Astrocyte (in vitro differentiated cells and primary cell): ENCODE results near the gene CD82. TPM values are rescaled to one million over a fixed set of nuclear protein-coding genes. Genes with fewer than 3 reads are reported as not detected.

Experiments used
- DNase-seq: peaks from one replicate; pipeline ENCODE4 v3.0.0-alpha.2; 2010; ENCODE audit warnings: low read depth
- FAIRE-seq: peaks from 2 replicates; lab custom pipeline; 2011; peaks lifted over from hg19 to GRCh38; lab: Jason Lieb, UNC
- H2AFZ ChIP-seq: 2 replicates; pipeline ENCODE4 v1.6.0; 2012; ENCODE audit warnings: low read depth, low read length, inconsistent platforms
- H3K27ac ChIP-seq: 2 replicates; pipeline ENCODE4 v1.5.1; 2011; ENCODE audit warnings: low read depth, low read length, inconsistent platforms
- H3K27me3 ChIP-seq: 2 replicates; pipeline ENCODE4 v1.6.0; 2011; ENCODE audit warnings: low read length, inconsistent platforms; ENCODE audit not compliant: insufficient read depth
- H3K36me3 ChIP-seq: 2 replicates; pipeline ENCODE4 v1.5.1; 2011; ENCODE audit warnings: low read length, inconsistent platforms; ENCODE audit not compliant: insufficient read depth
- H3K4me1 ChIP-seq: 2 replicates; pipeline ENCODE4 v1.5.1; 2011; ENCODE audit warnings: low read length, inconsistent platforms; ENCODE audit not compliant: insufficient read depth
- H3K4me2 ChIP-seq: 2 replicates; pipeline ENCODE4 v1.6.0; 2012; ENCODE audit warnings: low read length, inconsistent platforms
- H3K4me3 ChIP-seq: 2 replicates; pipeline ENCODE4 v1.5.1; 2011; ENCODE audit warnings: low read depth, mild to moderate bottlenecking, low read length, inconsistent platforms; ENCODE audit not compliant: insufficient read depth
- H3K79me2 ChIP-seq: 2 replicates; pipeline ENCODE4 v1.6.0; 2012; ENCODE audit warnings: mild to moderate bottlenecking, low read length, inconsistent platforms; ENCODE audit not compliant: insufficient read depth
- H3K9ac ChIP-seq: 2 replicates; pipeline ENCODE4 v1.6.0; 2012; ENCODE audit warnings: mild to moderate bottlenecking, low read length, inconsistent platforms
- H3K9me3 ChIP-seq: 2 replicates; pipeline ENCODE4 v1.5.1; 2012; ENCODE audit warnings: low read depth, mild to moderate bottlenecking, low read length, inconsistent platforms; ENCODE audit not compliant: insufficient read depth
- H4K20me1 ChIP-seq: 2 replicates; pipeline ENCODE4 v1.6.0; 2012; ENCODE audit warnings: low read length, inconsistent platforms; ENCODE audit not compliant: insufficient read depth
- H3K27ac Mint-ChIP-seq: one replicate; pipeline ENCODE4 v1.8.0; 2021; ENCODE audit warnings: mild to moderate bottlenecking, mixed read lengths; ENCODE audit not compliant: unreplicated experiment
- H3K27me3 Mint-ChIP-seq: one replicate; pipeline ENCODE4 v1.8.0; 2021; ENCODE audit warnings: low read depth, mixed read lengths; ENCODE audit not compliant: unreplicated experiment
- H3K36me3 Mint-ChIP-seq: one replicate; pipeline ENCODE4 v1.8.0; 2021; ENCODE audit warnings: low read depth, mixed read lengths; ENCODE audit not compliant: unreplicated experiment
- H3K4me1 Mint-ChIP-seq: one replicate; pipeline ENCODE4 v1.8.0; 2021; ENCODE audit warnings: low read depth, mixed read lengths; ENCODE audit not compliant: unreplicated experiment
- H3K4me3 Mint-ChIP-seq: one replicate; pipeline ENCODE4 v1.8.0; 2021; ENCODE audit warnings: mild to moderate bottlenecking, moderate library complexity, mixed read lengths; ENCODE audit not compliant: unreplicated experiment
- H3K9me3 Mint-ChIP-seq: one replicate; pipeline ENCODE4 v1.8.0; 2021; ENCODE audit warnings: mild to moderate bottlenecking, mixed read lengths; ENCODE audit not compliant: unreplicated experiment
- EZH2 ChIP-seq: IDR thresholded peaks from 2 replicates; pipeline ENCODE4 v1.6.1; 2012; ENCODE audit warnings: mild to moderate bottlenecking, low read length, inconsistent platforms; ENCODE audit not compliant: insufficient read depth
- total RNA-seq: library from RNA; stranded (reverse); gene quantifications from 2 replicates; pipeline ENCODE4 v1.2.1, GENCODE V29; 2021
- TF ChIP-seq, protein P1 (sequence below): IDR thresholded peaks from 2 replicates; pipeline ENCODE4 v1.5.1; 2011; ENCODE audit warnings: low read depth, mild to moderate bottlenecking, inconsistent platforms, low read length, moderate library complexity; ENCODE audit not compliant: insufficient read depth

The CD82 gene
- total RNA-seq, 1 donor from 2014 or later = 74.5 TPM

- peaks cover 3% of the 10 kb centered on the region for H4K20me1 ChIP-seq
- Mint-ChIP-seq H3K4me1 (peaks cover 5% of the 10 kb centered on the region), H3K27ac (no peak overlapping the region), H3K27me3 (peaks cover 11% of the 10 kb centered on the region), H3K36me3 (peaks cover 27% of the 10 kb centered on the region), H3K4me3 (no peak overlapping the region), H3K9me3 (no peaks in the 10 kb centered on the region)
- no peak overlapping the region for H3K4me2 ChIP-seq
- H3K9ac ChIP-seq = no peak overlapping the region
- H3K9me3 ChIP-seq = no peaks in the 10 kb centered on the region
- H3K27me3 ChIP-seq = no peaks in the 10 kb centered on the region
- no peak overlapping the region for H2AFZ ChIP-seq
- no peak for DNase-seq
- no peak for FAIRE-seq
- no peak overlapping the region for H3K4me3 ChIP-seq
- no peaks in the 10 kb centered on the region for H3K79me2 ChIP-seq
- H3K4me1 ChIP-seq = peaks cover 9% of the 10 kb centered on the region
- no peaks in the 10 kb centered on the region for H3K36me3 ChIP-seq
- no peak overlapping the region for H3K27ac ChIP-seq
- TF ChIP-seq, protein P1, sequence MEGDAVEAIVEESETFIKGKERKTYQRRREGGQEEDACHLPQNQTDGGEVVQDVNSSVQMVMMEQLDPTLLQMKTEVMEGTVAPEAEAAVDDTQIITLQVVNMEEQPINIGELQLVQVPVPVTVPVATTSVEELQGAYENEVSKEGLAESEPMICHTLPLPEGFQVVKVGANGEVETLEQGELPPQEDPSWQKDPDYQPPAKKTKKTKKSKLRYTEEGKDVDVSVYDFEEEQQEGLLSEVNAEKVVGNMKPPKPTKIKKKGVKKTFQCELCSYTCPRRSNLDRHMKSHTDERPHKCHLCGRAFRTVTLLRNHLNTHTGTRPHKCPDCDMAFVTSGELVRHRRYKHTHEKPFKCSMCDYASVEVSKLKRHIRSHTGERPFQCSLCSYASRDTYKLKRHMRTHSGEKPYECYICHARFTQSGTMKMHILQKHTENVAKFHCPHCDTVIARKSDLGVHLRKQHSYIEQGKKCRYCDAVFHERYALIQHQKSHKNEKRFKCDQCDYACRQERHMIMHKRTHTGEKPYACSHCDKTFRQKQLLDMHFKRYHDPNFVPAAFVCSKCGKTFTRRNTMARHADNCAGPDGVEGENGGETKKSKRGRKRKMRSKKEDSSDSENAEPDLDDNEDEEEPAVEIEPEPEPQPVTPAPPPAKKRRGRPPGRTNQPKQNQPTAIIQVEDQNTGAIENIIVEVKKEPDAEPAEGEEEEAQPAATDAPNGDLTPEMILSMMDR = no peak
- TF ChIP-seq EZH2 = no peak
Observed at GRCh38 chr11:44601471-44602370, 36.3 kb downstream of the CD82 start.

DNA sequence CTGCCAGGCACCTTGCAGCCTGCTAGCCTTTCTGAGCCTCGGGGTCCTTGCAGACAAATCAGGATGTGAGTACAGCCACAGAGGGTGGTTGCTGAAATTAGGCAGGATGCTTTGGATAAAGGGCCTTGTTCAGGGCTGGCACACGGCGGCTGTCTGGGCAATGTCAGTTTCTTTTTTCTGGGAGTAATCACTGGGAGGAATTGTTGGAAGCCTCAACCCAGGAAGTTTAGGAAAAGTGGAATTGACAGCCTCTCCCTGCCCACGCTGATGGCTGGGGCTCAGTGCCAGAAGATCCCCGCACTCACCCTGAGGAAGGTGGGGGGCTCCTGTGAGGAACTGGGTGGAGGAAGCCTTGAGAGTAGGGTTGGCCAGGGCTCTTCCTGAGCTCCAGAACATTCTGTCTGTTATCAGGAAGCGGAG lies 37.4 kb downstream of the CD82 start:
- no peaks in the 10 kb centered on the region for H3K9me3 ChIP-seq
- Mint-ChIP-seq H3K9me3 (peaks cover 3% of the 10 kb centered on the region), H3K4me3 (no peak overlapping the region), H3K27me3 (peaks cover 15% of the 10 kb centered on the region), H3K36me3 (peaks cover 38% of the 10 kb centered on the region), H3K4me1 (no peaks in the 10 kb centered on the region), H3K27ac (no peak overlapping the region)
- no peaks in the 10 kb centered on the region for H3K36me3 ChIP-seq
- H3K79me2 ChIP-seq = no peaks in the 10 kb centered on the region
- no peaks in the 10 kb centered on the region for H3K27me3 ChIP-seq
- no peak overlapping the region for H3K27ac ChIP-seq
- H3K4me3 ChIP-seq = no peak overlapping the region
- no peak overlapping the region for H3K4me2 ChIP-seq
- no peak overlapping the region for H2AFZ ChIP-seq
- H3K4me1 ChIP-seq = peaks cover 9% of the 10 kb centered on the region
- H4K20me1 ChIP-seq = peaks cover 2% of the 10 kb centered on the region
- FAIRE-seq (no peak), DNase-seq (no peak)
- no peak overlapping the region for H3K9ac ChIP-seq
- TF ChIP-seq, protein P1 = no peak
- TF ChIP-seq EZH2 = no peak

GRCh38 chr11:44604171-44604581 lies 38.7 kb downstream of the CD82 start:
- TF ChIP-seq, protein P1 = no peak
- no peak for TF ChIP-seq EZH2
- peak; percentile 28 for DNase-seq
- Histone ChIP-seq H3K9me3 (no peaks in the 10 kb centered on the region), H3K4me2 (no peak overlapping the region), H3K79me2 (no peaks in the 10 kb centered on the region), H3K36me3 (no peaks in the 10 kb centered on the region), H3K27me3 (no peaks in the 10 kb centered on the region), H3K4me1 (peaks cover 9% of the 10 kb centered on the region), H3K9ac (no peak overlapping the region), H3K27ac (no peak overlapping the region), H3K4me3 (no peak overlapping the region), H4K20me1 (no peaks in the 10 kb centered on the region), H2AFZ (no peak overlapping the region)
- FAIRE-seq = no peak
- peaks cover 20% of the 10 kb centered on the region for H3K27me3 Mint-ChIP-seq
- no peaks in the 10 kb centered on the region for H3K4me1 Mint-ChIP-seq
- H3K36me3 Mint-ChIP-seq = peaks cover 40% of the 10 kb centered on the region
- H3K27ac Mint-ChIP-seq = no peak overlapping the region
- H3K4me3 Mint-ChIP-seq = no peak overlapping the region
- H3K9me3 Mint-ChIP-seq = peaks cover 3% of the 10 kb centered on the region
